Epithelial cell of esophagus (primary cell): ENCODE results near the gene WDR76.

ENCODE experiments used
- DNase-seq: peaks from one replicate; pipeline ENCODE4 v3.0.0; 2010; ENCODE audit warnings: low read depth
- H3K4me3 ChIP-seq: 2 replicates; pipeline ENCODE4 v1.5.1; 2011; ENCODE audit warnings: mild to moderate bottlenecking, low read length, control low read depth
- CTCF ChIP-seq: IDR thresholded peaks from 2 replicates; pipeline ENCODE4 v1.5.1; 2011; ENCODE audit warnings: low read depth, mild to moderate bottlenecking, low read length, control low read depth, inconsistent platforms; ENCODE audit not compliant: insufficient read depth; ENCODE audit errors: missing control alignments

The WDR76 gene

GRCh38 chr15:43880406-43881194 is 53.8 kb downstream of the WDR76 start:
- TF ChIP-seq CTCF: no peak
- no peak overlapping the region for H3K4me3 ChIP-seq
- peak; percentile 22 for DNase-seq

- H3K4me3 ChIP-seq: no peak overlapping the region
- no peak for TF ChIP-seq CTCF
- DNase-seq: no peak
These were observed 54.4 kb downstream of the WDR76 start for GRCh38 chr15:43881245-43881644.

- peak; percentile 59 for TF ChIP-seq CTCF
- H3K4me3 ChIP-seq: no peak overlapping the region
- DNase-seq: peak; percentile 19
These were observed 55.1 kb downstream of the WDR76 start for GRCh38 chr15:43881944-43882343.

- no peak for DNase-seq
These were observed 56.8 kb downstream of the WDR76 start for GRCh38 chr15:43883571-43883970.

GRCh38 chr15:43886558-43886957 is 59.8 kb downstream of the WDR76 start:
- DNase-seq: peak; percentile 6
- TF ChIP-seq CTCF: no peak
- H3K4me3 ChIP-seq: no peak overlapping the region

More at GRCh38 chr15:43883571-43883970, 56.8 kb downstream of the WDR76 start:
- no peak for TF ChIP-seq CTCF
- H3K4me3 ChIP-seq: no peak overlapping the region

- H3K4me3 ChIP-seq: no peak overlapping the region
- DNase-seq: no peak
- TF ChIP-seq CTCF: no peak
These were observed 61.1 kb downstream of the WDR76 start for GRCh38 chr15:43887901-43888300.

- no peak for TF ChIP-seq CTCF
- DNase-seq: no peak
- H3K4me3 ChIP-seq: no peak overlapping the region
These were observed 62.2 kb downstream of the WDR76 start for GRCh38 chr15:43889042-43889441.
